Liver (tissue), 9 donors: ENCODE data around the gene SENP7. TPM values are rescaled to one million over a fixed set of nuclear protein-coding genes. Genes with fewer than 3 reads are reported as not detected.

ENCODE experiments used
- DNase-seq: peaks from one replicate; pipeline ENCODE4 v3.0.0-alpha.2; 2017; ENCODE audit warnings: low spot score
- H3K27ac ChIP-seq, 2 donors: one replicate each; pipeline ENCODE4 v1.7.0; 2013; ENCODE audit warnings: inconsistent platforms in 2 of 2, low read length in 2 of 2, control low read depth in 1 of 2, low read depth in 1 of 2, mild to moderate bottlenecking in 1 of 2
- H3K27me3 ChIP-seq, 4 donors: one replicate each; pipeline versions ENCODE4 v1.6.1 to v1.7.0; 2013; ENCODE audit warnings: low read length in 3 of 4, inconsistent platforms in 1 of 4, mild to moderate bottlenecking in 1 of 4, moderate library complexity in 1 of 4; ENCODE audit not compliant: control insufficient read depth in 4 of 4, insufficient read depth in 4 of 4
- H3K36me3 ChIP-seq, 4 donors: one replicate each; pipeline versions ENCODE4 v1.6.1 to v1.7.0; 2013; ENCODE audit warnings: low read length in 3 of 4, mild to moderate bottlenecking in 3 of 4, low read depth in 1 of 4, moderate library complexity in 1 of 4; ENCODE audit not compliant: control insufficient read depth in 4 of 4, insufficient read depth in 3 of 4
- H3K4me1 ChIP-seq, 4 donors: one replicate each; pipeline versions ENCODE4 v1.6.1 to v1.7.0; 2013; ENCODE audit warnings: low read length in 3 of 4, mild to moderate bottlenecking in 3 of 4, moderate library complexity in 1 of 4; ENCODE audit not compliant: control insufficient read depth in 4 of 4, insufficient read depth in 4 of 4
- H3K4me3 ChIP-seq, 3 donors: one replicate each; pipeline versions ENCODE4 v1.6.1 to v1.7.0; 2013; ENCODE audit warnings: low read length in 3 of 3, control low read depth in 1 of 3, low read depth in 1 of 3, mild to moderate bottlenecking in 1 of 3
- H3K9ac ChIP-seq, 2 donors: one replicate each; pipeline ENCODE4 v1.7.0; 2013; ENCODE audit warnings: low read length in 2 of 2, mild to moderate bottlenecking in 2 of 2, moderate library complexity in 2 of 2, control low read depth in 1 of 2, low read depth in 1 of 2
- H3K9me3 ChIP-seq, 4 donors: one replicate each; pipeline versions ENCODE4 v1.6.1 to v1.7.0; 2013; ENCODE audit warnings: low read length in 3 of 4; ENCODE audit not compliant: control insufficient read depth in 4 of 4
- FOXA2 ChIP-seq: IDR thresholded peaks from 2 replicates; pipeline ENCODE4 v1.6.1; 2016; ENCODE audit warnings: antibody characterized with exemption
- HNF4A ChIP-seq, 2 donors: conservative IDR thresholded peaks; 2 replicates each; pipeline ENCODE4 v1.6.1; 2016; ENCODE audit warnings: antibody characterized with exemption in 2 of 2, mild to moderate bottlenecking in 2 of 2
- RAD21 ChIP-seq, 2 donors: IDR thresholded peaks; 2 replicates each; pipeline ENCODE4 v1.6.1; 2016; ENCODE audit warnings: antibody characterized with exemption in 2 of 2, mild to moderate bottlenecking in 2 of 2
- RXRA ChIP-seq, 2 donors: IDR thresholded peaks; 2 replicates each; pipeline ENCODE4 v1.6.1; 2017 to 2018; ENCODE audit warnings: antibody characterized with exemption in 2 of 2, mild to moderate bottlenecking in 1 of 2
- SP1 ChIP-seq: IDR thresholded peaks from 2 replicates; pipeline ENCODE4 v1.6.1; 2018; ENCODE audit warnings: antibody characterized with exemption, mild to moderate bottlenecking
- TAF1 ChIP-seq: conservative IDR thresholded peaks from 2 replicates; pipeline ENCODE4 v1.6.1; 2016; ENCODE audit warnings: antibody characterized with exemption, mild to moderate bottlenecking
- YY1 ChIP-seq: IDR thresholded peaks from 2 replicates; pipeline ENCODE4 v1.6.1; 2016; ENCODE audit warnings: antibody characterized with exemption, mild to moderate bottlenecking
- WGBS: extraction: QIAGEN DNeasy Blood & Tissue Kit; methylation state at CpG from one replicate; pipeline ENCODE4 v1.1.7; 2013; 5-methylcytosine and 5-hydroxymethylcytosine counted together
- polyA plus RNA-seq, 2 donors: library from polyadenylated mRNA; stranded (reverse) in 1 of 2; unstranded in 1 of 2; fragments of 200-250 nt in 1 of 2; fragments of >200 nt in 1 of 2; fragmentation: Nextera tagmentation in 1 of 2; extraction: Ambion mirVana in 1 of 2; gene quantifications; one replicate each; pipeline versions ENCODE4 v1.2.1 to v1.2.3, GENCODE V29; 2013 to 2015
- total RNA-seq, 2 donors: library from RNA; depleted of rRNA; stranded (reverse); fragments of >200 nt; gene quantifications; one replicate each; pipeline ENCODE4 v1.2.3, GENCODE V29; 2014
- TF ChIP-seq, protein P1 (sequence below): IDR thresholded peaks from 2 replicates; pipeline ENCODE4 v1.6.1; 2016; ENCODE audit warnings: antibody characterized with exemption, mild to moderate bottlenecking
- TF ChIP-seq, protein P2 (sequence below): IDR thresholded peaks from 2 replicates; pipeline ENCODE4 v1.6.1; 2016; ENCODE audit warnings: antibody characterized with exemption
- TF ChIP-seq, protein P3 (sequence below): fragments of 150-350 bp; IDR thresholded peaks from 2 replicates; pipeline ENCODE4 v1.5.1; 2017; ENCODE audit warnings: improper control_type of control experiment, low read depth, low read length; ENCODE audit not compliant: missing input control
- TF ChIP-seq, protein P4 (sequence below): IDR thresholded peaks from 2 replicates; pipeline ENCODE4 v1.6.1; 2016; ENCODE audit warnings: antibody characterized with exemption
- donor health status: healthy.
- donor health status: healthy.
- donor health status: healthy.
- donor health status: healthy.
- donor health status: healthy.

Gene SENP7
- total and polyA plus RNA-seq, 4 donors = 1.9 to 18.5 (median 6.8) TPM

DNA sequence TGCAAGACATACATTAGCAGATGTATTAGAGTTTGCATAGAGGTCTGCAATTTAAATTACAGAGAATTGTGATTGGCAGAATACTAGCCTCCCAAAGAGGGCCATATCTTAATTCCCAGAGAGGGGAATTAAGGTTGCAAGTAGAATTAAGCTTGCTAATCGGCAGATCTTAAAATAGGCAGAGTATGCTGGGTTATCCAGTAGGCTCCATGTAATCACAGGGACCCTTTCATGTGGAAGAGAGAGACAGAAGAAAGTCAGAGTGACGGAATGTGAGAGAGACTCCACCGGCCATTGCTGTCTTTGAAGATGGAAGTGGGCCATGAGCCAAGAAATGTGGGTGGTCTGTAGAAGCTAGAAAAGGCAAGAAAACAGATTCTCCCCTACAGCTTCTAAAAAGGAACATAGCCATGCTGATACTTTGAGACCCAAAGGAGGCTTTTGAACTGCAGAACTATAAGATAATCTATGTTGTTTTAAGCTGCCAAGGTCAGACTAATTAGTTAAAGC, 231.4 kb downstream of the SENP7 start:
- 87% methylated on average over 3 of the region's 3 CpGs for WGBS
- Histone ChIP-seq H3K27ac (no peak overlapping the region), H3K4me1 (no peaks in the 10 kb centered on the region), H3K9me3 (no peaks in the 10 kb centered on the region), H3K27me3 (no peaks in the 10 kb centered on the region), H3K9ac (no peak overlapping the region), H3K4me3 (no peak overlapping the region), H3K36me3 (no peaks in the 10 kb centered on the region)
- TF ChIP-seq, protein P1, sequence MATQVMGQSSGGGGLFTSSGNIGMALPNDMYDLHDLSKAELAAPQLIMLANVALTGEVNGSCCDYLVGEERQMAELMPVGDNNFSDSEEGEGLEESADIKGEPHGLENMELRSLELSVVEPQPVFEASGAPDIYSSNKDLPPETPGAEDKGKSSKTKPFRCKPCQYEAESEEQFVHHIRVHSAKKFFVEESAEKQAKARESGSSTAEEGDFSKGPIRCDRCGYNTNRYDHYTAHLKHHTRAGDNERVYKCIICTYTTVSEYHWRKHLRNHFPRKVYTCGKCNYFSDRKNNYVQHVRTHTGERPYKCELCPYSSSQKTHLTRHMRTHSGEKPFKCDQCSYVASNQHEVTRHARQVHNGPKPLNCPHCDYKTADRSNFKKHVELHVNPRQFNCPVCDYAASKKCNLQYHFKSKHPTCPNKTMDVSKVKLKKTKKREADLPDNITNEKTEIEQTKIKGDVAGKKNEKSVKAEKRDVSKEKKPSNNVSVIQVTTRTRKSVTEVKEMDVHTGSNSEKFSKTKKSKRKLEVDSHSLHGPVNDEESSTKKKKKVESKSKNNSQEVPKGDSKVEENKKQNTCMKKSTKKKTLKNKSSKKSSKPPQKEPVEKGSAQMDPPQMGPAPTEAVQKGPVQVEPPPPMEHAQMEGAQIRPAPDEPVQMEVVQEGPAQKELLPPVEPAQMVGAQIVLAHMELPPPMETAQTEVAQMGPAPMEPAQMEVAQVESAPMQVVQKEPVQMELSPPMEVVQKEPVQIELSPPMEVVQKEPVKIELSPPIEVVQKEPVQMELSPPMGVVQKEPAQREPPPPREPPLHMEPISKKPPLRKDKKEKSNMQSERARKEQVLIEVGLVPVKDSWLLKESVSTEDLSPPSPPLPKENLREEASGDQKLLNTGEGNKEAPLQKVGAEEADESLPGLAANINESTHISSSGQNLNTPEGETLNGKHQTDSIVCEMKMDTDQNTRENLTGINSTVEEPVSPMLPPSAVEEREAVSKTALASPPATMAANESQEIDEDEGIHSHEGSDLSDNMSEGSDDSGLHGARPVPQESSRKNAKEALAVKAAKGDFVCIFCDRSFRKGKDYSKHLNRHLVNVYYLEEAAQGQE = no peak
- no peak for TF ChIP-seq RXRA (IDR thresholded peaks at IDR 0.05)
- TF ChIP-seq YY1 = no peak
- no peak for TF ChIP-seq HNF4A (conservative IDR thresholded peaks at IDR 0.05)
- TF ChIP-seq, protein P2, sequence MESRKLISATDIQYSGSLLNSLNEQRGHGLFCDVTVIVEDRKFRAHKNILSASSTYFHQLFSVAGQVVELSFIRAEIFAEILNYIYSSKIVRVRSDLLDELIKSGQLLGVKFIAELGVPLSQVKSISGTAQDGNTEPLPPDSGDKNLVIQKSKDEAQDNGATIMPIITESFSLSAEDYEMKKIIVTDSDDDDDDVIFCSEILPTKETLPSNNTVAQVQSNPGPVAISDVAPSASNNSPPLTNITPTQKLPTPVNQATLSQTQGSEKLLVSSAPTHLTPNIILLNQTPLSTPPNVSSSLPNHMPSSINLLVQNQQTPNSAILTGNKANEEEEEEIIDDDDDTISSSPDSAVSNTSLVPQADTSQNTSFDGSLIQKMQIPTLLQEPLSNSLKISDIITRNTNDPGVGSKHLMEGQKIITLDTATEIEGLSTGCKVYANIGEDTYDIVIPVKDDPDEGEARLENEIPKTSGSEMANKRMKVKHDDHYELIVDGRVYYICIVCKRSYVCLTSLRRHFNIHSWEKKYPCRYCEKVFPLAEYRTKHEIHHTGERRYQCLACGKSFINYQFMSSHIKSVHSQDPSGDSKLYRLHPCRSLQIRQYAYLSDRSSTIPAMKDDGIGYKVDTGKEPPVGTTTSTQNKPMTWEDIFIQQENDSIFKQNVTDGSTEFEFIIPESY = no peak
- TF ChIP-seq RAD21 (IDR thresholded peaks at IDR 0.05) = no peak
- TF ChIP-seq TAF1 = no peak
- TF ChIP-seq, protein P3, sequence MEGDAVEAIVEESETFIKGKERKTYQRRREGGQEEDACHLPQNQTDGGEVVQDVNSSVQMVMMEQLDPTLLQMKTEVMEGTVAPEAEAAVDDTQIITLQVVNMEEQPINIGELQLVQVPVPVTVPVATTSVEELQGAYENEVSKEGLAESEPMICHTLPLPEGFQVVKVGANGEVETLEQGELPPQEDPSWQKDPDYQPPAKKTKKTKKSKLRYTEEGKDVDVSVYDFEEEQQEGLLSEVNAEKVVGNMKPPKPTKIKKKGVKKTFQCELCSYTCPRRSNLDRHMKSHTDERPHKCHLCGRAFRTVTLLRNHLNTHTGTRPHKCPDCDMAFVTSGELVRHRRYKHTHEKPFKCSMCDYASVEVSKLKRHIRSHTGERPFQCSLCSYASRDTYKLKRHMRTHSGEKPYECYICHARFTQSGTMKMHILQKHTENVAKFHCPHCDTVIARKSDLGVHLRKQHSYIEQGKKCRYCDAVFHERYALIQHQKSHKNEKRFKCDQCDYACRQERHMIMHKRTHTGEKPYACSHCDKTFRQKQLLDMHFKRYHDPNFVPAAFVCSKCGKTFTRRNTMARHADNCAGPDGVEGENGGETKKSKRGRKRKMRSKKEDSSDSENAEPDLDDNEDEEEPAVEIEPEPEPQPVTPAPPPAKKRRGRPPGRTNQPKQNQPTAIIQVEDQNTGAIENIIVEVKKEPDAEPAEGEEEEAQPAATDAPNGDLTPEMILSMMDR = no peak
- no peak for TF ChIP-seq SP1
- no peak for DNase-seq

DNA sequence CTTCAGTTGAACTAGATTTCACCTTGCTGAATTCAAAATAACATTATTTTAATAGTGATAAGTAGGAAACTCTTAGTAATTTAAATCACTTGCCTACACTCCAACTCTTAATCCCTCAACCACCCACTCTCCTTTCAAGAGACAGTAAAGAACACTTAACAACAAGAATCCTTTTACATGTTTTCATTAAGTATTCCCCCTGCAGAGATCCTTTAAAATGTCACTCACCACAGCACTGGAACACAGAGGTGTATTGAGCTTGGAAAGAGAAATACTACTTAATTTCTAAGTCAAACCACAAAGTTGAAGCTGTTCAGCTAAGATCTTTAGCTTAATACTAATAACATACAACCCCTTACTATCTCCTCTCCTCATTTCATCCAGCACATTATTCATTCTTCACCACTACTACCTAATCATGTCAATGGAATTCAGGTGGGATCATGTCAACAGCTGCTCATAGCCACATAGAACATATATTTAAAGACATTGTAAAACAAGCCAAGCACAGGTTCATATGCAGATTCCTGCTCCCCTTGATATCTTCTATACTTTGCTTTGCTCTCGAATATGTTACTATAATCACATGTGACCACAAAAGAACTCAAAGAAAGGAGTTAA, 233.1 kb downstream of the SENP7 start:
- WGBS = 88% methylated on average over 1 of the region's 1 CpG
- H3K9ac ChIP-seq = no peak overlapping the region

More for the DNA sequence above, 233.1 kb downstream of the SENP7 start:
- H3K27ac ChIP-seq = no peak overlapping the region
- TF ChIP-seq FOXA2 = no peak
- TF ChIP-seq, protein P4, sequence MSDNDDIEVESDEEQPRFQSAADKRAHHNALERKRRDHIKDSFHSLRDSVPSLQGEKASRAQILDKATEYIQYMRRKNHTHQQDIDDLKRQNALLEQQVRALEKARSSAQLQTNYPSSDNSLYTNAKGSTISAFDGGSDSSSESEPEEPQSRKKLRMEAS = no peak
- no peaks in the 10 kb centered on the region for H3K4me1 ChIP-seq
- H3K27me3 ChIP-seq = no peaks in the 10 kb centered on the region
- no peaks in the 10 kb centered on the region for H3K9me3 ChIP-seq
- no peak for DNase-seq
- no peaks in the 10 kb centered on the region for H3K36me3 ChIP-seq
- H3K4me3 ChIP-seq = no peak overlapping the region
